ENCODE measurements around the gene ESYT3. TPM values are rescaled to one million over a fixed set of nuclear protein-coding genes. Genes with fewer than 3 reads are reported as not detected.

Gene ESYT3
- total and polyA plus RNA-seq, 2 of the 8 experiments (the other 6 are each of a cell fraction or from before 2014, with no cell fraction given): 4.4 to 7.3 TPM

DNA sequence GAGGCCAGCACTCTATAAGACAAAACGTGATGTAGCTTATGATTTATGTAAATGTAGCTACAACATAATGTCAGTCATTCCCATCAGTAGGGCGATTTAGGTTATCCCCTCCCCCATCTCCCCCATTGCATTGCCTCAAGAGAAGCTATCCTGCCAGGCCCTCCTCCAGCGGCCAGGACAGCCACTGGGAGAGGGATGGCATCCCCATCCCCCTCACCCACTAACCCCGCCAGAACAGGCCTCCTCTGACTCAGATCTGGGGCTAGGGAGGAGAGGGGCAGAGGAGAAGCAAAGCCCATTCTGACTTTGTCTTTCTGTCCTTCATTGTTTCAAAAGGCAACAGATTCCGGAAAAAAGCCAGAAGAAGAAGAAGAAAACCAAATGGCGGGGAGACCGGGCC is 32.6 kb upstream of the ESYT3 start:
- Histone ChIP-seq H3K27ac (ENCODE audit: low read depth, low read length) (no peak overlapping the region), H4K8ac (ENCODE audit: extremely low read depth, insufficient read depth, low read length) (no peak overlapping the region; the same call in 1 of the 2 replicates), H4K91ac (replicated peaks; ENCODE audit: insufficient read length, low read length) (no peak overlapping the region), H2AFZ (ENCODE audit: low read length) (no peak overlapping the region), H2BK120ac (replicated peaks; ENCODE audit: low read depth, low read length) (no peak overlapping the region), H4K5ac (ENCODE audit: insufficient read length, low read depth, low read length) (no peak overlapping the region), H3K14ac (ENCODE audit: insufficient read length) (no peak overlapping the region), H3K9me3 (ENCODE audit: insufficient read depth in 2 of 2, low read depth in 1 of 2, low read length in 1 of 2) (0 out of 4 replicates have a peak, but pooled peaks cover 0 to 4% of the 10 kb centered on the region in 2 experiments), H3K36me3 (ENCODE audit: control insufficient read depth in 2 of 4, insufficient read depth in 4 of 4, low read length in 3 of 4) (peaks cover 0 to 8% (median 4%) of the 10 kb centered on the region in 4 experiments; a peak in 1 of 8 replicates), H3K18ac (ENCODE audit: extremely low read depth, low read length) (no peak overlapping the region), H3K56ac (replicated peaks; ENCODE audit: insufficient read length, low read depth, low read length) (no peak overlapping the region), H3K4me3 (ENCODE audit: extremely low read depth in 1 of 4, insufficient read depth in 2 of 4, low read depth in 3 of 4, low read length in 4 of 4) (no peak overlapping the region), H3K9ac (replicated peaks in 1 of 4; ENCODE audit: extremely low read depth in 1 of 4, low read depth in 3 of 4, low read length in 3 of 4) (no peak overlapping the region), H3K27me3 (replicated peaks in 1 of 4; ENCODE audit: control insufficient read depth in 3 of 4, extremely low read depth in 1 of 4, insufficient read depth in 3 of 4, low read length in 3 of 4) (no peaks in the 10 kb centered on the region), H2BK20ac (ENCODE audit: low read length) (no peak overlapping the region), H2AK5ac (ENCODE audit: low read depth, low read length) (no peak overlapping the region), H3K79me1 (ENCODE audit: low read depth, low read length) (no peaks in the 10 kb centered on the region), H3K4me2 (ENCODE audit: insufficient read depth in 1 of 2, low read depth in 2 of 2, low read length in 2 of 2) (no peak overlapping the region), H3K23ac (ENCODE audit: insufficient read length) (no peak overlapping the region), H3K4me1 (replicated peaks in 1 of 4; ENCODE audit: control insufficient read depth in 3 of 4, insufficient read depth in 4 of 4, low read length in 3 of 4) (peaks cover 2 to 10% (median 6%) of the 10 kb centered on the region in 4 experiments; a peak in 6 of 7 replicates), H4K20me1 (replicated peaks in 1 of 2; ENCODE audit: control insufficient read depth in 1 of 2, insufficient read depth in 2 of 2, low read length in 2 of 2) (no peaks in the 10 kb centered on the region), H2BK12ac (ENCODE audit: low read depth, low read length) (no peak overlapping the region), H3K23me2 (ENCODE audit: low read depth, low read length) (no peaks in the 10 kb centered on the region), H3K79me2 (ENCODE audit: control insufficient read depth in 1 of 2, insufficient read depth in 2 of 2, low read length in 2 of 2) (no peaks in the 10 kb centered on the region), H3K4ac (replicated peaks; ENCODE audit: insufficient read length, low read depth, low read length) (no peak overlapping the region), H2BK15ac (ENCODE audit: low read length) (no peak overlapping the region), H2BK5ac (ENCODE audit: low read depth, low read length) (no peak overlapping the region; the same call in 1 of the 2 replicates)
- DNase-seq (ENCODE audit: low read depth in 1 of 2, low spot score in 2 of 2) (no peak), FAIRE-seq (no peak)
- POLR2A ChIA-PET (ENCODE audit: partially characterized antibody): no interaction called here
- peak; percentile 35; the same call in 1 of the 2 replicates for TF ChIP-seq KDM1A (IDR thresholded peaks at IDR 0.05; ENCODE audit: borderline replicate concordance, low read length)
- no peak for TF ChIP-seq ZNF274 (IDR thresholded peaks at IDR 0.05; ENCODE audit: borderline replicate concordance, extremely low read depth, low read length)
- 82% methylated on average over 7 of the region's 7 CpGs; no CpG with 5 or more reads in 1 of the 2 experiments for WGBS, 2 experiments (ENCODE audit: extremely low coverage in 1 of 2, insufficient coverage in 1 of 2, insufficient read length in 1 of 2, insufficient replicate concordance in 2 of 2, low coverage in 1 of 2, low lambda C conversion rate in 2 of 2, missing lambda C conversion rate in 1 of 2)
- CTCF ChIA-PET (ENCODE audit: partially characterized antibody): interaction anchor here (0.9 to 6.6 kb wide), 4 partner anchors 11 to 60 kb away, joined by 3 to 25 read pairs (median 8); no protein-coding TSS in a partner anchor

All from H1 (cell line).